HG03159 (cell line): Measurements from ENCODE around the gene HIF1AN.
A peak's percentile ranks its signal among the peaks of the same experiment; 100 is the strongest.

Source experiments
- ATAC-seq: cut with Tn5 transposase; IDR thresholded peaks from one replicate; pipeline ENCODE4 v1.9.1; 2021; ENCODE audit warnings: mild to moderate bottlenecking, moderate library complexity; ENCODE audit not compliant: unreplicated experiment

HIF1AN gene

GRCh38 chr10:100520811-100521210, 14.9 kb upstream of the HIF1AN start:
- ATAC-seq: no peak

- no peak for ATAC-seq
These were observed 13.5 kb upstream of the HIF1AN start for GRCh38 chr10:100522107-100522801.

GRCh38 chr10:100522945-100523344, 12.8 kb upstream of the HIF1AN start:
- ATAC-seq: no peak

- ATAC-seq: no peak
These were observed 11.5 kb upstream of the HIF1AN start for GRCh38 chr10:100524206-100524605.

GRCh38 chr10:100524638-100525037, 11.1 kb upstream of the HIF1AN start:
- no peak for ATAC-seq

GRCh38 chr10:100528123-100528886, 7.4 kb upstream of the HIF1AN start:
- ATAC-seq: no peak

GRCh38 chr10:100528921-100529474, 6.7 kb upstream of the HIF1AN start:
- ATAC-seq: no peak

GRCh38 chr10:100529475-100530298, 6.1 kb upstream of the HIF1AN start, which contains the start of gene NDUFB8:
NDUFB8 (minus strand) TSS chr10:100529871; CDS start chr10:100529851, 20 bp downstream.
- ATAC-seq: no peak

GRCh38 chr10:100531761-100532160, 4.0 kb upstream of the HIF1AN start:
- no peak for ATAC-seq

- ATAC-seq: no peak
These were observed 1.0 kb upstream of the HIF1AN start for GRCh38 chr10:100534726-100535125.

GRCh38 chr10:100535338-100535714, 417 bp upstream of the HIF1AN start:
- ATAC-seq: no peak

GRCh38 chr10:100537475-100537874, 1.7 kb downstream of the HIF1AN start:
- ATAC-seq: no peak

- ATAC-seq: no peak
These were observed 9.2 kb downstream of the HIF1AN start for GRCh38 chr10:100544950-100545349.

GRCh38 chr10:100551196-100551595, 15.5 kb downstream of the HIF1AN start:
- ATAC-seq: no peak

GRCh38 chr10:100551738-100552137, 16.0 kb downstream of the HIF1AN start:
- no peak for ATAC-seq

- ATAC-seq: no peak
These were observed 18.2 kb downstream of the HIF1AN start for GRCh38 chr10:100553929-100554328.

GRCh38 chr10:100554902-100555301, 19.2 kb downstream of the HIF1AN start:
- ATAC-seq: no peak

- no peak for ATAC-seq
These were observed 24.5 kb downstream of the HIF1AN start for GRCh38 chr10:100560248-100560647.

GRCh38 chr10:100561005-100561404, 25.3 kb downstream of the HIF1AN start:
- ATAC-seq: no peak

GRCh38 chr10:100562008-100562672, 26.4 kb downstream of the HIF1AN start:
- peak; percentile 76 for ATAC-seq
